Keratinocyte (primary cell): Measurements from ENCODE around the gene LHX2.

ENCODE experiments used
- CTCF ChIP-seq, 3 experiments: IDR thresholded peaks in 1 of 3; conservative IDR thresholded peaks in 1 of 3; optimal IDR thresholded peaks in 1 of 3; 2 replicates in 2 of 3; 3 replicates in 1 of 3; pipeline versions ENCODE3 to v1.5.1; 2011; ENCODE audit warnings: low read length in 3 of 3, mild to moderate bottlenecking in 3 of 3, moderate library complexity in 2 of 3, control low read depth in 1 of 3, inconsistent platforms in 1 of 3; ENCODE audit not compliant: insufficient read depth in 2 of 3; ENCODE audit errors: extremely low read depth in 1 of 3
- EZH2 ChIP-seq: IDR thresholded peaks from one replicate; pipeline ENCODE4 v1.6.1; 2012; ENCODE audit warnings: inconsistent platforms, mild to moderate bottlenecking, low read length, moderate library complexity

- peak; percentile 9 for TF ChIP-seq EZH2
- no peak for TF ChIP-seq CTCF (optimal IDR thresholded peaks at IDR 0.05 in 1 of 3, IDR thresholded peaks at IDR 0.05 in 1 of 3, conservative IDR thresholded peaks at IDR 0.05 in 1 of 3; ENCODE audit: extremely low read depth in 1 of 3, insufficient read depth in 2 of 3, low read length in 3 of 3)
Measured at GRCh38 chr9:124045830-124046177, 34.2 kb downstream of the LHX2 start.
